Gastroesophageal sphincter (tissue), 4 donors: Measurements from ENCODE around the gene RIMBP2. TPM values are rescaled to one million over a fixed set of nuclear protein-coding genes. Genes with fewer than 3 reads are reported as not detected.

Source experiments
- ATAC-seq: fragments of 150-250 bp; one replicate; pipeline ENCODE4 v1.9.1; 2016; ENCODE audit warnings: mild to moderate bottlenecking, moderate library complexity
- H3K27ac ChIP-seq, 4 donors: fragments of 200-600 bp; sonication (generic) in 3 of 4; 1 replicate in 3 of 4; 2 replicates in 1 of 4; pipeline ENCODE4 v1.5.1; 2016 to 2019
- H3K27me3 ChIP-seq: fragments of 200-600 bp; sonication (generic); one replicate; pipeline ENCODE4 v1.5.1; 2019
- H3K36me3 ChIP-seq, 2 donors: fragments of 200-600 bp; sonication (generic); one replicate each; pipeline ENCODE4 v1.5.1; 2019; ENCODE audit warnings: control low read depth in 1 of 2
- H3K4me1 ChIP-seq, 3 donors: fragments of 200-600 bp; sonication (generic); 1 replicate in 2 of 3; 2 replicates in 1 of 3; pipeline ENCODE4 v1.5.1; 2016 to 2019; ENCODE audit warnings: control low read depth in 2 of 3
- H3K4me3 ChIP-seq, 2 donors: fragments of 200-600 bp; sonication (generic); one replicate each; pipeline ENCODE4 v1.5.1; 2019; ENCODE audit warnings: mild to moderate bottlenecking in 1 of 2, moderate library complexity in 1 of 2
- H3K9me3 ChIP-seq, 3 donors: fragments of 200-600 bp; sonication (generic); one replicate each; pipeline ENCODE4 v1.5.1; 2017 to 2019; ENCODE audit warnings: control low read depth in 2 of 3
- CTCF ChIP-seq, 4 experiments: fragments of 200-600 bp in 2 of 4; fragments of 450-650 bp in 2 of 4; sonication (generic) in 1 of 4; IDR thresholded peaks; one replicate each; pipeline ENCODE4 v1.5.1; 2017 to 2019; ENCODE audit warnings: antibody characterized with exemption in 4 of 4, mild to moderate bottlenecking in 2 of 4, moderate library complexity in 2 of 4
- EP300 ChIP-seq: sonication (generic); formaldehyde crosslinking; IDR thresholded peaks from one replicate; pipeline ENCODE4 v1.6.1; 2017; ENCODE audit warnings: antibody characterized with exemption, mild to moderate bottlenecking
- POLR2A ChIP-seq, 2 donors: fragments of 450-650 bp; IDR thresholded peaks; one replicate each; pipeline ENCODE4 v1.6.1; 2017; ENCODE audit warnings: antibody characterized with exemption in 2 of 2, mild to moderate bottlenecking in 2 of 2, moderate library complexity in 1 of 2
- POLR2AphosphoS5 ChIP-seq: sonication (generic); formaldehyde crosslinking; IDR thresholded peaks from one replicate; pipeline ENCODE4 v1.6.1; 2017; ENCODE audit warnings: antibody characterized with exemption
- WGBS, 2 donors: methylation state at CpG; one replicate each; pipeline ENCODE4 v1.1.5; 2018; ENCODE audit warnings: low coverage in 1 of 2; 5-methylcytosine and 5-hydroxymethylcytosine counted together
- total RNA-seq, 4 donors: library from RNA; depleted of rRNA; stranded (reverse); fragments of >200 nt; gene quantifications; one replicate each; pipeline ENCODE4 v1.1.0, GENCODE V29; 2016

Gene RIMBP2
- total RNA-seq, 4 donors from 2014 or later: 0.42 to 1.1 (median 0.60) TPM

GRCh38 chr12:130540376-130540775 is 175.7 kb downstream of the RIMBP2 start:
- no peak for TF ChIP-seq EP300
- no peak for TF ChIP-seq CTCF (IDR thresholded peaks at IDR 0.05)
- no peak for TF ChIP-seq POLR2A (IDR thresholded peaks at IDR 0.05)
- TF ChIP-seq POLR2AphosphoS5: no peak
- 71 to 80% methylated on average over 4 to 6 of the region's 6 CpGs for WGBS, 2 donors
- ATAC-seq: no peak
- Histone ChIP-seq H3K9me3 (peaks cover 0 to 21% (median 0%) of the 10 kb centered on the region in 3 donors), H3K4me3 (no peak overlapping the region), H3K4me1 (no peaks in the 10 kb centered on the region), H3K36me3 (no peaks in the 10 kb centered on the region), H3K27ac (no peak overlapping the region), H3K27me3 (peaks cover 5% of the 10 kb centered on the region)

- TF ChIP-seq CTCF (IDR thresholded peaks at IDR 0.05): no peak
- no peak for TF ChIP-seq EP300
- TF ChIP-seq POLR2A (IDR thresholded peaks at IDR 0.05): no peak
- TF ChIP-seq POLR2AphosphoS5: no peak
- 62 to 83% methylated on average over 5 to 12 of the region's 17 CpGs for WGBS, 2 donors
- Histone ChIP-seq H3K27ac (no peak overlapping the region), H3K4me1 (no peaks in the 10 kb centered on the region), H3K9me3 (peaks cover 0 to 21% (median 0%) of the 10 kb centered on the region in 3 donors), H3K36me3 (no peaks in the 10 kb centered on the region), H3K27me3 (peaks cover 12% of the 10 kb centered on the region), H3K4me3 (no peak overlapping the region)
- no peak for ATAC-seq
These were observed 177.6 kb downstream of the RIMBP2 start for GRCh38 chr12:130538343-130539095.

- no peak overlapping the region for H3K4me3 ChIP-seq
- H3K27ac ChIP-seq: no peak overlapping the region
- WGBS, 2 donors: 62 to 90% methylated on average over 2 to 3 of the region's 3 CpGs
- no peaks in the 10 kb centered on the region for H3K36me3 ChIP-seq
- peaks cover 12% of the 10 kb centered on the region for H3K27me3 ChIP-seq
- H3K4me1 ChIP-seq: no peaks in the 10 kb centered on the region
- H3K9me3 ChIP-seq: peaks cover 0 to 21% (median 0%) of the 10 kb centered on the region in 3 donors
- TF ChIP-seq POLR2AphosphoS5 (no peak), EP300 (no peak), CTCF (IDR thresholded peaks at IDR 0.05) (no peak), POLR2A (IDR thresholded peaks at IDR 0.05) (no peak)
- no peak for ATAC-seq
These were observed 178.4 kb downstream of the RIMBP2 start for GRCh38 chr12:130537655-130538054.

GRCh38 chr12:130537051-130537450 is 179.0 kb downstream of the RIMBP2 start:
- peaks cover 12% of the 10 kb centered on the region for H3K27me3 ChIP-seq
- no peak overlapping the region for H3K27ac ChIP-seq
- H3K4me3 ChIP-seq: no peak overlapping the region
- H3K36me3 ChIP-seq: no peaks in the 10 kb centered on the region
- peaks cover 0 to 20% (median 0%) of the 10 kb centered on the region in 3 donors for H3K9me3 ChIP-seq
- no peaks in the 10 kb centered on the region for H3K4me1 ChIP-seq
- TF ChIP-seq EP300 (no peak), POLR2A (IDR thresholded peaks at IDR 0.05) (no peak), CTCF (IDR thresholded peaks at IDR 0.05) (no peak), POLR2AphosphoS5 (no peak)
- ATAC-seq: no peak
- 63 to 66% methylated on average over 5 of the region's 6 CpGs for WGBS, 2 donors

GRCh38 chr12:130530429-130530828 is 185.7 kb downstream of the RIMBP2 start:
- no peak overlapping the region for H3K27ac ChIP-seq

More at GRCh38 chr12:130530429-130530828, 185.7 kb downstream of the RIMBP2 start:
- no peaks in the 10 kb centered on the region for H3K4me1 ChIP-seq
- H3K4me3 ChIP-seq: no peak overlapping the region
- no peak for TF ChIP-seq EP300
- no peak for TF ChIP-seq CTCF (IDR thresholded peaks at IDR 0.05)
- TF ChIP-seq POLR2A (IDR thresholded peaks at IDR 0.05): no peak
- TF ChIP-seq POLR2AphosphoS5: no peak
- no peaks in the 10 kb centered on the region for H3K36me3 ChIP-seq
- ATAC-seq: no peak
- peaks cover 20% of the 10 kb centered on the region for H3K27me3 ChIP-seq
- no peaks in the 10 kb centered on the region for H3K9me3 ChIP-seq
